Nephron progenitor cell (in vitro differentiated cells): ENCODE results near the gene DVL1.

Source experiments
- DNase-seq: peaks from one replicate; pipeline ENCODE4 v3.0.0; 2021
- H3K27ac Mint-ChIP-seq: 2 replicates; pipeline ENCODE4 v1.8.0; 2021; ENCODE audit warnings: mild to moderate bottlenecking, moderate library complexity, mixed read lengths
- H3K27me3 Mint-ChIP-seq: 2 replicates; pipeline ENCODE4 v1.8.0; 2021; ENCODE audit warnings: mild to moderate bottlenecking, low read depth, mixed read lengths; ENCODE audit not compliant: poor library complexity
- H3K36me3 Mint-ChIP-seq: 2 replicates; pipeline ENCODE4 v1.8.0; 2021; ENCODE audit warnings: low read depth, mixed read lengths
- H3K4me1 Mint-ChIP-seq: 2 replicates; pipeline ENCODE4 v1.8.0; 2021; ENCODE audit warnings: mixed read lengths
- H3K4me3 Mint-ChIP-seq: 2 replicates; pipeline ENCODE4 v1.8.0; 2021; ENCODE audit warnings: mild to moderate bottlenecking, moderate library complexity, mixed read lengths
- H3K9me3 Mint-ChIP-seq: 2 replicates; pipeline ENCODE4 v1.8.0; 2021; ENCODE audit warnings: mild to moderate bottlenecking, moderate library complexity, mixed read lengths
- TF ChIP-seq, protein P1 (sequence below): fragments of 200-600 bp; sonication (generic); IDR thresholded peaks from 2 replicates; pipeline ENCODE4 v1.5.0; 2021; ENCODE audit warnings: antibody characterized with exemption

Gene DVL1

DNA sequence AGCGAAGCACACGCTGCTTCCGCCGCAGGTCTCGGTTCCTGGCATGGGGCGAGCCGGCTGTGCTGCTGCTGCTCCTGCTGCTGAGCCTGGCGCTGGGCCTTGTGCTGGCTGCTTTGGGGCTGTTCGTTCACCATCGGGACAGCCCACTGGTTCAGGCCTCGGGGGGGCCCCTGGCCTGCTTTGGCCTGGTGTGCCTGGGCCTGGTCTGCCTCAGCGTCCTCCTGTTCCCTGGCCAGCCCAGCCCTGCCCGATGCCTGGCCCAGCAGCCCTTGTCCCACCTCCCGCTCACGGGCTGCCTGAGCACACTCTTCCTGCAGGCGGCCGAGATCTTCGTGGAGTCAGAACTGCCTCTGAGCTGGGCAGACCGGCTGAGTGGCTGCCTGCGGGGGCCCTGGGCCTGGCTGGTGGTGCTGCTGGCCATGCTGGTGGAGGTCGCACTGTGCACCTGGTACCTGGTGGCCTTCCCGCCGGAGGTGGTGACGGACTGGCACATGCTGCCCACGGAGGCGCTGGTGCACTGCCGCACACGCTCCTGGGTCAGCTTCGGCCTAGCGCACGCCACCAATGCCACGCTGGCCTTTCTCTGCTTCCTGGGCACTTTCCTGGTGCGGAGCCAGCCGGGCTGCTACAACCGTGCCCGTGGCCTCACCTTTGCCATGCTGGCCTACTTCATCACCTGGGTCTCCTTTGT is 15.5 kb downstream of the DVL1 start:
- Mint-ChIP-seq H3K36me3 (peaks cover 4% of the 10 kb centered on the region), H3K4me1 (peaks cover 4% of the 10 kb centered on the region), H3K27ac (no peak overlapping the region), H3K9me3 (no peaks in the 10 kb centered on the region), H3K27me3 (no peaks in the 10 kb centered on the region), H3K4me3 (no peak overlapping the region)
- DNase-seq = no peak
- TF ChIP-seq, protein P1, sequence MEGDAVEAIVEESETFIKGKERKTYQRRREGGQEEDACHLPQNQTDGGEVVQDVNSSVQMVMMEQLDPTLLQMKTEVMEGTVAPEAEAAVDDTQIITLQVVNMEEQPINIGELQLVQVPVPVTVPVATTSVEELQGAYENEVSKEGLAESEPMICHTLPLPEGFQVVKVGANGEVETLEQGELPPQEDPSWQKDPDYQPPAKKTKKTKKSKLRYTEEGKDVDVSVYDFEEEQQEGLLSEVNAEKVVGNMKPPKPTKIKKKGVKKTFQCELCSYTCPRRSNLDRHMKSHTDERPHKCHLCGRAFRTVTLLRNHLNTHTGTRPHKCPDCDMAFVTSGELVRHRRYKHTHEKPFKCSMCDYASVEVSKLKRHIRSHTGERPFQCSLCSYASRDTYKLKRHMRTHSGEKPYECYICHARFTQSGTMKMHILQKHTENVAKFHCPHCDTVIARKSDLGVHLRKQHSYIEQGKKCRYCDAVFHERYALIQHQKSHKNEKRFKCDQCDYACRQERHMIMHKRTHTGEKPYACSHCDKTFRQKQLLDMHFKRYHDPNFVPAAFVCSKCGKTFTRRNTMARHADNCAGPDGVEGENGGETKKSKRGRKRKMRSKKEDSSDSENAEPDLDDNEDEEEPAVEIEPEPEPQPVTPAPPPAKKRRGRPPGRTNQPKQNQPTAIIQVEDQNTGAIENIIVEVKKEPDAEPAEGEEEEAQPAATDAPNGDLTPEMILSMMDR = no peak

DNA sequence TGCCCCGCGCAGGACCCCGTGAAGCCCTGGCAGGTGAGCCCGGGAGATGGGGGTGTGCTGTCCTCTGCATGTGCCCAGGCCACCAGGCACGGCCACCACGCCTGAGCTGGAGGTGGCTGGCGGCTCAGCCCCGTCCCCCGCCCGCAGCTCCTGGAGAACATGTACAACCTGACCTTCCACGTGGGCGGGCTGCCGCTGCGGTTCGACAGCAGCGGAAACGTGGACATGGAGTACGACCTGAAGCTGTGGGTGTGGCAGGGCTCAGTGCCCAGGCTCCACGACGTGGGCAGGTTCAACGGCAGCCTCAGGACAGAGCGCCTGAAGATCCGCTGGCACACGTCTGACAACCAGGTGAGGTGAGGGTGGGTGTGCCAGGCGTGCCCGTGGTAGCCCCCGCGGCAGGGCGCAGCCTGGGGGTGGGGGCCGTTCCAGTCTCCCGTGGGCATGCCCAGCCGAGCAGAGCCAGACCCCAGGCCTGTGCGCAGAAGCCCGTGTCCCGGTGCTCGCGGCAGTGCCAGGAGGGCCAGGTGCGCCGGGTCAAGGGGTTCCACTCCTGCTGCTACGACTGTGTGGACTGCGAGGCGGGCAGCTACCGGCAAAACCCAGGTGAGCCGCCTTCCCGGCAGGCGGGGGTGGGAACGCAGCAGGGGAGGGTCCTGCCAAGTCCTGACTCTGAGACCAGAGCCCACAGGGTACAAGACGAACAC is 16.3 kb downstream of the DVL1 start:
- DNase-seq = no peak
- TF ChIP-seq, protein P1 = no peak
- peaks cover 4% of the 10 kb centered on the region for H3K36me3 Mint-ChIP-seq

DNA sequence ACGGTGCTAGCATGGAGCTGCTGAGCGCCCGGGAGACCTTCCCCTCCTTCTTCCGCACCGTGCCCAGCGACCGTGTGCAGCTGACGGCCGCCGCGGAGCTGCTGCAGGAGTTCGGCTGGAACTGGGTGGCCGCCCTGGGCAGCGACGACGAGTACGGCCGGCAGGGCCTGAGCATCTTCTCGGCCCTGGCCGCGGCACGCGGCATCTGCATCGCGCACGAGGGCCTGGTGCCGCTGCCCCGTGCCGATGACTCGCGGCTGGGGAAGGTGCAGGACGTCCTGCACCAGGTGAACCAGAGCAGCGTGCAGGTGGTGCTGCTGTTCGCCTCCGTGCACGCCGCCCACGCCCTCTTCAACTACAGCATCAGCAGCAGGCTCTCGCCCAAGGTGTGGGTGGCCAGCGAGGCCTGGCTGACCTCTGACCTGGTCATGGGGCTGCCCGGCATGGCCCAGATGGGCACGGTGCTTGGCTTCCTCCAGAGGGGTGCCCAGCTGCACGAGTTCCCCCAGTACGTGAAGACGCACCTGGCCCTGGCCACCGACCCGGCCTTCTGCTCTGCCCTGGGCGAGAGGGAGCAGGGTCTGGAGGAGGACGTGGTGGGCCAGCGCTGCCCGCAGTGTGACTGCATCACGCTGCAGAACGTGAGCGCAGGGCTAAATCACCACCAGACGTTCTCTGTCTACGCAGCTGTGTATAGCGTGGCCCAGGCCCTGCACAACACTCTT is 17.0 kb downstream of the DVL1 start:
- H3K4me1 Mint-ChIP-seq = peaks cover 4% of the 10 kb centered on the region
- H3K27me3 Mint-ChIP-seq = no peaks in the 10 kb centered on the region
- no peak overlapping the region for H3K27ac Mint-ChIP-seq

More for the DNA sequence above, 16.3 kb downstream of the DVL1 start:
- H3K4me1 Mint-ChIP-seq = peaks cover 4% of the 10 kb centered on the region
- H3K27ac Mint-ChIP-seq = no peak overlapping the region
- H3K27me3 Mint-ChIP-seq = no peaks in the 10 kb centered on the region
- H3K9me3 Mint-ChIP-seq = no peaks in the 10 kb centered on the region
- H3K4me3 Mint-ChIP-seq = no peak overlapping the region

GRCh38 chr1:1331068-1331965 is 17.9 kb downstream of the DVL1 start, which contains the start of gene TAS1R3:
TSS of gene TAS1R3 (plus strand) at chr1:1331280. CDS start at chr1:1331346, 66 bp downstream.
- Mint-ChIP-seq H3K27ac (peak within 1 kb of the TSS; percentile 57), H3K9me3 (no peaks in the 10 kb centered on the region), H3K4me3 (no peak within 1 kb of the TSS), H3K4me1 (peaks cover 4% of the 10 kb centered on the region), H3K36me3 (peaks cover 4% of the 10 kb centered on the region), H3K27me3 (no peaks in the 10 kb centered on the region)
- TF ChIP-seq, protein P1 = no peak
- no peak for DNase-seq

More for the DNA sequence above, 17.0 kb downstream of the DVL1 start:
- TF ChIP-seq, protein P1 = no peak
- no peak overlapping the region for H3K4me3 Mint-ChIP-seq
- no peak for DNase-seq
- H3K36me3 Mint-ChIP-seq = peaks cover 4% of the 10 kb centered on the region
- H3K9me3 Mint-ChIP-seq = no peaks in the 10 kb centered on the region

DNA sequence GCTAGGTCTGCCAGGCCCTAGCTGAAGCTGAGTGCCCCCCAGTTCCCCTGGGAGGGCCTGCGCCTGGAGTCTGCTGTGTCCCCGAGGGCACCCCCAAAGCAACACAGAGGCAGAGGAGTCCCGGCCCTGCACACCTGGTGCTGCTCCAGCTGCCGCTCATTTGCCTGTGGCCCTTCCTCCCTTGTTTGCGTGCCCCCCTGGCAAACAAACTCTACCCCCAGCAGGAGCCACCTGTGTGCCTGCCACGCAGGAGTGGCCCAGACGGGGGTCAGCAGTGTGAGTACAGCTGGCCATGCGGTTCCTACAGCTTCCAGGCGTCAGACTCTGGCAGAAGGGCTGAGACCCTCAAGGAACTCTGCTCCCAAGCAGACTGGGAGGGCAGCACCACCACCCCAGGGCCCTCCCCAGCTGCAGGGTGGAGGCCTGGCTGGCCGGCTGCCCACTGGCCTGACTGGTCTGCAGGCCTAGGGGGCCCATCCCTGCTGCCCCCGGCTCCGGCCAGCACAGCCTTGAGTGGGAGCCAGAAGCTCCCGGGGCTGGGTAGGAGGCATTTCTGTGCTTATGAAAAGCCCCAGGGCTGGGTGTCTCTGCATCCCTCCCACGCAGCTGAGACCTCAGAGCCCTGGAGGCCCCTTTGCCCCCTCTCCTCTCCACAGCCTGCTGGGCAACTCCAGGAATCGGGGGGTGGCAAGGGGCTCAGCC is 18.7 kb downstream of the DVL1 start:
- Mint-ChIP-seq H3K4me3 (no peak overlapping the region), H3K27me3 (no peaks in the 10 kb centered on the region), H3K9me3 (no peaks in the 10 kb centered on the region), H3K36me3 (peaks cover 4% of the 10 kb centered on the region), H3K27ac (peak overlapping the region; percentile 57), H3K4me1 (peaks cover 4% of the 10 kb centered on the region)
- TF ChIP-seq, protein P1 = no peak
- no peak for DNase-seq
